ENCODE data around the gene ADAMTS12.

ADAMTS12 gene

GRCh38 chr5:33474931-33475499, 416.8 kb downstream of the ADAMTS12 start:
- no peak for DNase-seq

- DNase-seq = no peak
Observed at GRCh38 chr5:33474004-33474403, 417.8 kb downstream of the ADAMTS12 start.

Data from right kidney (tissue), 1 donor.